NCI-H2029 (cell line): Measurements from ENCODE around the gene MACO1.
"Not testable (repeated sequence)": the region's sequence is repeated elsewhere in the genome, so short reads cannot be mapped to it uniquely, and the experiment has no call there.

Experiments
- DNase-seq: peaks from one replicate; lab custom pipeline; 2025; lab: John Stamatoyannopoulos, UW

Gene MACO1

GRCh38 chr1:25430073-25430966 is at the start of gene MACO1:
Gene MACO1, plus strand, starts transcription at chr1:25430897. Its CDS starts 202 bp downstream, at chr1:25431099.
- peak; percentile 87 for DNase-seq

GRCh38 chr1:25382543-25382942 is 48.2 kb upstream of the MACO1 start:
- not testable (repeated sequence) for DNase-seq

GRCh38 chr1:25383090-25383489 is 47.6 kb upstream of the MACO1 start:
- DNase-seq: not testable (repeated sequence)

GRCh38 chr1:25383875-25384274 is 46.8 kb upstream of the MACO1 start:
- DNase-seq: not testable (repeated sequence)

GRCh38 chr1:25387096-25387495 is 43.6 kb upstream of the MACO1 start:
- DNase-seq: not testable (repeated sequence)

GRCh38 chr1:25388691-25389090 is 42.0 kb upstream of the MACO1 start:
- peak; percentile 39 for DNase-seq

GRCh38 chr1:25389721-25390120 is 41.0 kb upstream of the MACO1 start:
- not testable (repeated sequence) for DNase-seq

GRCh38 chr1:25392841-25393240 is 37.9 kb upstream of the MACO1 start:
- no peak for DNase-seq

GRCh38 chr1:25397549-25397948 is 33.1 kb upstream of the MACO1 start:
- not testable (repeated sequence) for DNase-seq

- DNase-seq: not testable (repeated sequence)
These were observed 32.6 kb upstream of the MACO1 start for GRCh38 chr1:25398079-25398478.

GRCh38 chr1:25402947-25403803 is 27.5 kb upstream of the MACO1 start:
- not testable (repeated sequence) for DNase-seq

- DNase-seq: not testable (repeated sequence)
These were observed 24.9 kb upstream of the MACO1 start for GRCh38 chr1:25405731-25406305.

GRCh38 chr1:25409641-25410427 is 20.9 kb upstream of the MACO1 start:
- DNase-seq: not testable (repeated sequence)

GRCh38 chr1:25412872-25413623 is 17.6 kb upstream of the MACO1 start:
- not testable (repeated sequence) for DNase-seq

GRCh38 chr1:25414157-25414556 is 16.5 kb upstream of the MACO1 start:
- not testable (repeated sequence) for DNase-seq

GRCh38 chr1:25414578-25414977 is 16.1 kb upstream of the MACO1 start:
- not testable (repeated sequence) for DNase-seq

GRCh38 chr1:25417280-25417679 is 13.4 kb upstream of the MACO1 start:
- DNase-seq: not testable (repeated sequence)

- not testable (repeated sequence) for DNase-seq
These were observed 11.4 kb upstream of the MACO1 start for GRCh38 chr1:25419339-25419738.

GRCh38 chr1:25420715-25421114 is 10.0 kb upstream of the MACO1 start, which contains the start of gene RHCE:
Gene RHCE, minus strand, starts transcription at chr1:25420825. Its CDS starts 39 bp downstream, at chr1:25420786.
- not testable (repeated sequence) for DNase-seq

GRCh38 chr1:25423206-25423605 is 7.5 kb upstream of the MACO1 start:
- not testable (repeated sequence) for DNase-seq
